T-helper 1 cell treated with Interleukin-12 subunit alpha and Interleukin-12 subunit beta and Interleukin-4 antibody, amounts not matched to agents 30 ng/mL and 1 ng/mL, for 36 hours (primary cell): ENCODE results near the gene CSTA. TPM values are rescaled to one million over a fixed set of nuclear protein-coding genes. Genes with fewer than 3 reads are reported as not detected.

Experiments
- intact Hi-C: fragments of 100-400 bp; cut with micrococcal nuclease; formaldehyde crosslinking; loops from one replicate; pipeline ENCODE4 v1.15.1; 2024
- total RNA-seq: library from RNA; stranded (reverse); gene quantifications from 2 replicates; pipeline ENCODE4 v1.2.3, GENCODE V29; 2022

CSTA gene, protein sequence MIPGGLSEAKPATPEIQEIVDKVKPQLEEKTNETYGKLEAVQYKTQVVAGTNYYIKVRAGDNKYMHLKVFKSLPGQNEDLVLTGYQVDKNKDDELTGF
- total RNA-seq = not detected in 2 replicates

DNA sequence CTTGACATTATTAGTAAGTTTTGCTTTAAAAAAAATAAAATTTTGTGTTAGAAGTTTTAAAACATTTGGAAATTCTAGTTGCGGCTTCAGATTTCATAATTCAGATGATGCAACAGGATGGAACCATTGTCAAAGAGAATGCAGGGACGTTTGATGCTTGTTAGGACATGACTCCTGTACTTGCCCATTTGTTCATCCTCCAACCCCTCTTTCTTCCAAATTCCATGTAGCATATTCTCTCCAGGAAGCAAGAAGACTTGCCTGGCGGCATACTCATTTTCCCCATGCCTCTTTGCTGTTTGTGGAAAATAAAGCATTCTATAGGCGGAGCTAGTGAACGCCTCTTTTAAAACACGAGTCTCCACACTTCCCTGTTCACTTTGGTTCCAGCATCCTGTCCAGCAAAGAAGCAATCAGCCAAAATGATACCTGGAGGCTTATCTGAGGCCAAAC is at the start of gene CSTA:
Gene CSTA, plus strand, starts transcription at position 378 of the 453 bp plus-strand sequence. Its CDS starts 45 bp downstream, at position 423.
- intact Hi-C loops = no loop called here

DNA sequence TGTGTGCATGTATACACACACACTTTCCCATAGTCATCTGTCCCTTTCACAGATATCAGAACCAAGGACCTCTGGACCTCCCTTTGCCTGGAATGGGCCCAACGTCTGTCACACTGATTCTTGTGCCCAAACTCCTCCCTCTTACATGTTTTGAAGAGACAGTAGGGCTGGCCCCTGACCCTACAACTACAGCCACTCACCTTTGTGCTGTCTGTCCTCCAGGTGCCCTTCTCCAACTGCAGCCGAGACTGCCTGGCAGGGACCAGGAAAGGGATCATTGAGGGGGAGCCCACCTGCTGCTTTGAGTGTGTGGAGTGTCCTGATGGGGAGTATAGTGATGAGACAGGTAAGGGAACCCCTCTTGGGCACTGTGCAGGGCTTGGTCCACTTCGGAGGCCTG is 43.2 kb upstream of the CSTA start:
- intact Hi-C loops = no loop called here

DNA sequence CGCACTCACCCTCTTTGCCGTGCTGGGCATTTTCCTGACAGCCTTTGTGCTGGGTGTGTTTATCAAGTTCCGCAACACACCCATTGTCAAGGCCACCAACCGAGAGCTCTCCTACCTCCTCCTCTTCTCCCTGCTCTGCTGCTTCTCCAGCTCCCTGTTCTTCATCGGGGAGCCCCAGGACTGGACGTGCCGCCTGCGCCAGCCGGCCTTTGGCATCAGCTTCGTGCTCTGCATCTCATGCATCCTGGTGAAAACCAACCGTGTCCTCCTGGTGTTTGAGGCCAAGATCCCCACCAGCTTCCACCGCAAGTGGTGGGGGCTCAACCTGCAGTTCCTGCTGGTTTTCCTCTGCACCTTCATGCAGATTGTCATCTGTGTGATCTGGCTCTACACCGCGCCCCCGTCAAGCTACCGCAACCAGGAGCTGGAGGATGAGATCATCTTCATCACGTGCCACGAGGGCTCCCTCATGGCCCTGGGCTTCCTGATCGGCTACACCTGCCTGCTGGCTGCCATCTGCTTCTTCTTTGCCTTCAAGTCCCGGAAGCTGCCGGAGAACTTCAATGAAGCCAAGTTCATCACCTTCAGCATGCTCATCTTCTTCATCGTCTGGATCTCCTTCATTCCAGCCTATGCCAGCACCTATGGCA is 41.1 kb upstream of the CSTA start:
- intact Hi-C loops = no loop called here

DNA sequence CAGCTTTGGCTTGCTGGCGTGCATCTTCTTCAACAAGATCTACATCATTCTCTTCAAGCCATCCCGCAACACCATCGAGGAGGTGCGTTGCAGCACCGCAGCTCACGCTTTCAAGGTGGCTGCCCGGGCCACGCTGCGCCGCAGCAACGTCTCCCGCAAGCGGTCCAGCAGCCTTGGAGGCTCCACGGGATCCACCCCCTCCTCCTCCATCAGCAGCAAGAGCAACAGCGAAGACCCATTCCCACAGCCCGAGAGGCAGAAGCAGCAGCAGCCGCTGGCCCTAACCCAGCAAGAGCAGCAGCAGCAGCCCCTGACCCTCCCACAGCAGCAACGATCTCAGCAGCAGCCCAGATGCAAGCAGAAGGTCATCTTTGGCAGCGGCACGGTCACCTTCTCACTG is 40.6 kb upstream of the CSTA start:
- intact Hi-C loops = no loop called here

DNA sequence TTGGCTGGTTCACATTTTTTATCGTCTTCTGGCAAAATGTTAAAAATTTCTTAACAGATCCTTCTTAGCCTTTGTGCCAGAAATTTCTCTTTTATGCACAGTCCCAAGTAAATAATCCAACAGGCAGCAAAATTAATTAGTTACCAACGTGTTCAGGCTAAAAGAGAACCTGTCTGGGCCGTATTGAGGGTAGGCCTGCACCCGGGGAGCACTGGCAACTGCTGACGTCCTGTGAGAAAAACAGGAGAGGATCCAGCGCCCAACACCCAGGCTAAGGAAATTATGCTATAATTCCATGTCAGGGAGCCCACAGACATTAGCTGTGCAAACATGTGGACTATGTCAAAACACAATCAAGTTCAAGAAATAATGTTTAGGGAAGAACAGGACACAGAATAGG is 30.7 kb upstream of the CSTA start:
- intact Hi-C loops = no loop called here

DNA sequence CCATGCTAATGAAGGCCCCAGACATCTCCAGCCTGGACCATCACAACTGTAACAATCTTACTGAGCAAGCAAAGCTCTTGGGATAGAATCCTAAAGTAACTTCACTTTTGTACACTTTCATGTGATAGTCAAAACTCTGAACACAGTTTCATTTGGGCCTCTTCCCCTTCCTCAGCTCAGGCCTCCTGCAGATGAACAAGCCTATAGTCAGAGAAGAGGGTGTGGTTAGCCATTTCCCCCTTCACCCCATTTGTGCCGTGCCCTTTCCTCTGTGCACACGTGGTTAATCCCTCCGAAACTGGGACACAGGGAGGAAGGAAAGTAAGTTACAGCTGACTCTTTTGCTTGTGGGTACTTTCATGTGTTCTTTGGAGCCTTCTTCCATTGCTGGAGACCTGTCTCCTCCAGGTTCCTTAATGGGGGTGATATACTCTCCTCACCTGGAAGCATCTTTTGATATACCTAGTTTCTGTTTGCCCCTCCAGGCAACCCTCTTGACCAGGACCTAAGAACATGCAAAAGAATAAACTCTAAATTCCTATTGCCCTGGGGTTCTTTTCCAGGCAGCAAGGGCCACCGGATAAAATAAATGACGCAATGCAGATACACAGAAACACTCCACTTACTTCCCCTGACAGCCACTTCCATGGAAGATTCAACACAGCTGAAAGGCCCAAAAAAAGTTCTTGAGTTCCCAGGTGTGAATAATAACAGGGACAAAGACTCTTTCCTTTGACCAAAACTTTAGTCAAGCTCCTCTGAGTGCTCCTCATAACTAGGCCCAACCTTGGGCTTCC is 29.6 kb upstream of the CSTA start:
- intact Hi-C loops = loop anchor here (1.0 kb wide), 1 partner anchor 194 kb away; no protein-coding TSS in a partner anchor

DNA sequence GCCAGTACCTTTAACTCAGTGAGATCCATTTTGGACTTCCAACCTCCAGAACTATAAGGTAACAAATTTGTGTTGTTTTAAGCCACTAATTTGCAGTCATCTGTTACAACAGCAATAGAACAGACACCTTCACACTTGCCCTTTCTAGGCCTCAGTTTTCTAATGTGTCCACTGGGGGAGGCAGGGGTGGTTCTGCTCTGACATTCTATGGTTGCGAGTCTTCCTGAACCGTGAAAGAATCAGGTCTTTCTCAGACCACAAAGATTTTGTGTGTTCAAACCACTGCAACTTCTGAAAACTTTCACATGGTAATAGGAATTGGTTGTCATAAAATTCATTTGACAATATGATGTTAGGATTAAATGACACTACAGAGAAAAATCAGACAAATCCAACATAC is 26.8 kb upstream of the CSTA start:
- intact Hi-C loops = no loop called here

DNA sequence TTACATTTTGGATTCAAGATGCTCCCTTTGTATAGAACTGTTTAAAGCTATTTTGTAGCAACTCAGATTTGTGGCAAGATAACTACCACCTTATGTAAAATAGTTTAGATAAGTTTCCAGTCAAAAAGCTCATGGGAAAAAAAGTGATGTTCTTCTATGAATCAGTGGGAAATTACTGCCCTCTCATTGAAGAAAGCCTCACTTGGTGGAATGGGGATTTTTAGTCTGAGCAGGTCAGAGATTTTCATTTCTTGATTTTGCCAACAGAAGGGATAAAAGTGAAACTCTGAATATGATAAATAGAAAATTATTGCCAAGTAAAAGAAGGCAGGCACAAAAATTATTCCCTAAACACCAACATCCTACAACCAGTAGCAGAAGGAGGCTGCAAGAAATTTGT is 25.8 kb upstream of the CSTA start:
- intact Hi-C loops = no loop called here

DNA sequence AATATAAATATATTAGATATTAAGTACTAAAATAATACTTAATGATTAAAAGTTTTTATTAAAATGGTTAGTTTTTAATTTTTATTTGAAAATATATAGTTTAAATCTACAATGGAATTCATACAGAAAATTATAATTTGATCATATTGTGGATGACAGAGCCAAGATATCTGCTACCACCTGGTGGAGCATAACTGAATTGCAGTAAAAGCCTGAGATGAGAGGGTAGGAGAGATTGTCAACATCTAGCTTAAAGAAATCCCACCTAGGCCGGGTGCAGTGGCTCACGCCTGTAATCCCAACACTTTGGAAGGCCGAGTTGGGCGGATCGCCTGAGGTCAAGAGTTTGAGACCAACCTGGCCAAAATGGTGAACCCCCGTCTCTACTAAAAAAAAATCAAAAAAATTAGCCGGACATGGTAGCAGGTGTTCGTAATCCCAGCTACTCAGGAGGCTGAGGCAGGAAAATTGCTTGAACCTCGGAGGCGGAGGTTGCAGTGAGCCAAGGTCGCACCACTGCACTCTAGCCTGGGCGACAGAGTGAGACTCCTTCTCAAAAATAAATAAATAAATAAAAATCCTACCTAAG is 25.1 kb upstream of the CSTA start:
- intact Hi-C loops = loop anchor here (1.0 to 5.0 kb wide), 5 partner anchors 41 to 754 kb away; partner anchors contain the start of gene HCLS1

DNA sequence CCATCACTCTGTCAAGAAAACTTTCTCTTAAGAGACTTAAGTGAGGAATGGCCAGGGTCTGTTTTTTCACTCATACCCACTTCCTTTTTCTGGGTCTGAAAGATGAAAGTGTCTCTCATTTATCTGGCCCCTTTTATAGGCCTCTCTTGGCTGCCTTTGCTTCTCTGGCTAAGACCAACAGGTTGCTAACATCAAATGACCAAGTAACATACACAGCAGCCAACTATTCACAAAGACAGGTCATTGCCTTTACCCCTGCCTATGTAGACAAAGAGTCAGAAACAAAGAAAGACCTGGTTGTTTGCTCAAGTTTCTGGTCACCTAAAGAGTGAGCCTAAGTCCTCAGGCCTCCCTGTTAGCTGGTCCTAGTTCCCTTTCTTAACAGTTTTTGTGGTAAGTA is 24.0 kb upstream of the CSTA start:
- intact Hi-C loops = loop anchor here (2.0 to 5.0 kb wide), 2 partner anchors 42 to 639 kb away; partner anchors contain the start of gene HCLS1

DNA sequence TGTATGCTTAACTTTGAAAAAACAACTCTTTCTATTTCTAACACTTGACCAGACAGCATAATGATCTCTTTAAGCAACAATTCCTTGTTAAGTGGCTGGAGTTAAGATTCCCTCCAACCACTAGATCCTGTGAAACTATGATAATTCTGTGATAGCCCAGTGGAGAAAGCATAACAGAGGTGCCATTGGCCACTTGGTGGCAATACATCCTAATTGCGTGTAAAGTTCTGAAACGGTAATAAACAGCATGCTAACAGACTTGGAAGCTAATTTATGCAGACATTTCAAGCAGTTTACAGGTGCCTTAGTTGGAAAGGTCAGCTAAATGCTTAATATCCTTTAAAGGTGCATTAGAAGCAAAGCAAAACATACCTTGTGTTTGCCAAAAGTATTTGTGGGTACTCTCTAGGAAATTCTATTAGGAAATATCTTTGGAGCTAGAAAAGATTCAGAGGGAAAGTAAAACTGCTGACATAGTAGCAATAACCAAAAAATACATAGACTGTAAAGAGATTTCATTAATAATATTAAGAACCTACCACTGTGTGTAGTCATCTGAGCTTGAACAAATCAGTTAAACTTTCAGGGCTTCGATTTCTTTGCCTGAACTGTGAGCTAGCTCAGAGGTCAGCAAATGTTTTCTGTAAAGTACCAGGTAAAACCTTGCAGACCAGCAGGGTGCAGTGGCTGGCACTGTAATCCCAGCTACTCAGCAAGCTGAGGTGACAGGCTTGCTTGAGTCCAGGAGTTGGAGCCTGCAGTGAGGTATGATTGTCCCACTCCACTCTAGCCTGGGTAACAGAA is 19.0 kb upstream of the CSTA start:
- intact Hi-C loops = loop anchor here (1.0 to 5.0 kb wide), 2 partner anchors 50 to 76 kb away; partner anchors contain the start of genes FAM162A and MIX23

DNA sequence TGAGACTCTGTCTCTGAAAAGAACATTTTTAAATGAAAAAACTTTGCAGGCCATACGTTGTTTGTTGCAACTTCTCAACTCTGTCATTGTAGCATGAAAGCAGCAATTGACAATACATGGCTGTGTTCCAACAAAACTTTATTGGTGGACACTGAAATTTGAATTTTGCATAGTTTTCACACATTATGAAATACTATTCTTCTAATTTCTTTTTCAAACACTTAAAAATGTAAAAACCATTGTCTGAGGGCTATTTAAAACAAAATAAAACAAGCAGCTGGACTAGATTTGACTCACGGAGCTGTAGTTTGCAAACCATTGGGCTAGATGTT is 18.5 kb upstream of the CSTA start:
- intact Hi-C loops = loop anchor here (1.0 to 5.0 kb wide), 2 partner anchors 50 to 76 kb away; partner anchors contain the start of genes FAM162A and MIX23

DNA sequence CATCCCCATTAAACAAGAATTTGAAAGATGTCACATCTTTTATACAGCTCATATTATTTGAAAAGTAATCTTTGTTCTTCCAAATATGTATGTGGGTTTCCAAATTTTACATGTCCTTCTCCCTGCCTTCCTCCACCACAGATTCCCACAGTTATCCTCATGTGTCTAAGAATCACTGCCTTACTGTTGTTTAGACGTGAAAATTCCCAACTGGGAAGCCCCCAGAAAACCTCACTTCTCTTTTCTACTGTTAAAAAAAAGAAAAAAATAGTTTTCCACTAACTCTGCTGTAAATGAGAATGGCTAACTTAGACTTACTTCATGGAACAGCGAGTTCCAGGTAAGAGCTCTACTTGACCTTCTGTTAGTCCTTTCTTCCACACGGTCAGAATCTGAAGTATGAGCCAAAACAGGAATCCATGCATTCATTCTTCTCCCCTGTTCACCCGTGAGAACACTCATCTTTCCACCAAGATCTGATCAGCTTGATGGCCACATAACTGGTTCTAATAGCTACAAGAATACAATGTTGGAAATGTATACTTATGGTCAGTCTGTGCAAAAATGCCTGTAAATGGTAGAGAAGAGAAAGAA is 17.9 kb upstream of the CSTA start:
- intact Hi-C loops = loop anchor here (5.0 kb wide), 1 partner anchor 75 kb away; the partner anchor contains the start of genes FAM162A and MIX23

DNA sequence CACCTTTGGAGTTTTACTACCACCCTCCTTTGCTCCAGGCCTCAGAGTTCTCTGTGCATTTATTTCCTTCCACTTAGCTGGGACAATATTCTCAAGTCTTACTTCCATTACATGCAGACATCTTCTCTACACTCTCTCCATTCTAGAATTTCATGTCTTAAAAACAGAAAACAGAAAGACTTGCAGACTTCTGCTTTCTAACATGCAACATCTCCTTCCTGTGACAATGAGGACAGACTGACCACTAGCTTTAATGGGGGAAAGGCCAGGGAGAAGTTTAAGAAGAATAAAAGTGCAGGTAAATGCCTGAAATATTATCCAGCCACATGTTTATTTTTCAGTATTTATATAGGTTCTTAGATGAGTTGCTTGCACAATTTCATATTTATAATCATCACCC is 17.1 kb upstream of the CSTA start:
- intact Hi-C loops = loop anchor here (5.0 kb wide), 1 partner anchor 74 kb away; the partner anchor contains the start of genes FAM162A and MIX23

DNA sequence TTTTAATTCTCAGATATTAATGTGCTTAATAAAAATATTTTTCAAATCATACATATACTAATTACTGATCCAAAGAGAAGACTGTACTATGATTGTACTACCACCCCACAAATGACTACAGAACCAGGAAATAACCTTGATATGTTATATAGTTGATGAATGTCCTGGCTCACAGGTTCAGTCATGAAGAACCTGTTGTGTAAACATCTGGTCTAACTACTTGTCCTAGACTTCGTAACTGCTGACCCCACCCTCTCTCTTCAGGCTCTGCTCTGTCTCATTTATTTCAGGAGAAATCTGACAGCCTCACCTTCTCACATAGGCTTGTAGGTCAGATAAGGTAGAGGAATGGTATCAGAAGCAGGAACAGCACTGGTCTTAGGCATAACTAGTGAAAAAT is 14.7 kb upstream of the CSTA start:
- intact Hi-C loops = no loop called here

DNA sequence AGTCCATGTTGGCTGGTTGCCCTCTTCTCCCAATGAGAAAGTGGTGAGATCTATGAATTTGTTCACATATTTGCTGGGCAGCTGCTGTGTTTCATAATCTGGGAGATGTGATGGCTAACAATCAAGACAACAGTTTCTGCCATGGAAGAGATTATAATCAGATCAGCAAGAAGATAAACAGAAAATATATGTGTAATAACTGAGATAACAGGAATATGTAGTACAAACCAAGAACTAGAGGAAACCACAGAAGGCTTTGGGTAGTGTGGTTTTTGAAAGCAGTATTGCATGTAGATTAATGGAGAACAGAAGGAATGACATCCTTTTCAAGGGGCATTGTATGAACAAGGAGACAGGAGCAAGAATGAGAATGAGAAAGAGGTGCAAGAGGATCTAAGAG is 12.2 kb upstream of the CSTA start:
- intact Hi-C loops = loop anchor here (1.0 kb wide), 1 partner anchor 9 kb away; no protein-coding TSS in a partner anchor

DNA sequence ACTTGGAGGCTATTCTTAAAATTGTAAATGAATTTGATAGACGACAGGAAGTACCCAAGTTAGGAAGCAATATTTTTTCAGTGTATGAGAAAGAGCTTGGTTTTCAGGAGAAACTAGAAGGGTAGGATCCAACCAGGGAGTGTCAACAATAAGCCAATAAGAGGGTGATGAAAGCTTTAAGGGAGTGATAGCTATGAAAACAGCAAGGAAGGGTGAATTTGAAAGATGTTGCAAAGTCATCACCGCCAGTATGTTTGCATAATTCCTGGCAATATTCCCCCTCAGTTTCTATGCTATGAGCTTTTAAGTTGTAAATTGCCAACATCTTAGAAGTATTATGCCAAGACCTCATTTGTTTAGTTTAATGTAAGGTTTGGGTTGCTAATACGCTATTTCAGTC is 11.8 kb upstream of the CSTA start:
- intact Hi-C loops = loop anchor here (1.0 kb wide), 1 partner anchor 9 kb away; no protein-coding TSS in a partner anchor

DNA sequence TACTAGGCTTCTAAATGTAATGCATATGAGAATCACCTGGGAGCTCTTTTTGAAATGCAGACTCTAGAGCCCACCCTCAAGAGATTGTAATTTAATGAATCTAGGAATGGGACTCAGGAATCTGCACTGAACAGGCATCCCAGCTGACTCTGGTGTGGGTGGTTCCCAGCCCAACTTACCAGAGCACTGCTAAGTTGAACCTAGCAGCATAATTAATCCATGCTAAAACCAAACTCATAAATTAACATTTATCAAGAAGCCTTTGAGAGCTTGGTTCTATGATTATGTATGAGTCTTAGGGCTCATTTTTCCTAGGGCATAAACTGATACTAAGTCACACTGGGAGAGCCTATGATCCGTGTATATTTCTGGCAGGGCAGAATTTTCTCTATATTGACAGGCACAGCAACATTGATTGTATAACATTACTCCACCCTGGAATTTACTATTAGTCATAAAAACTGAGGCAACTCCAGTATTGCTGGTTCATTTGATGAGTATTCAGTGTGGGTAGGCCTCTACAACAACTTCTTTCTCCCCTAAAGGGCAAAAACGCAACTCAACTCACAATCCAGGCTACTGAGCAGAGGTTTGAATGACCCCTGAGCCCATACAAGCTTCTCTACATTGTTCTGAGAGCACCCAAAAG is 10.7 kb upstream of the CSTA start:
- intact Hi-C loops = no loop called here

DNA sequence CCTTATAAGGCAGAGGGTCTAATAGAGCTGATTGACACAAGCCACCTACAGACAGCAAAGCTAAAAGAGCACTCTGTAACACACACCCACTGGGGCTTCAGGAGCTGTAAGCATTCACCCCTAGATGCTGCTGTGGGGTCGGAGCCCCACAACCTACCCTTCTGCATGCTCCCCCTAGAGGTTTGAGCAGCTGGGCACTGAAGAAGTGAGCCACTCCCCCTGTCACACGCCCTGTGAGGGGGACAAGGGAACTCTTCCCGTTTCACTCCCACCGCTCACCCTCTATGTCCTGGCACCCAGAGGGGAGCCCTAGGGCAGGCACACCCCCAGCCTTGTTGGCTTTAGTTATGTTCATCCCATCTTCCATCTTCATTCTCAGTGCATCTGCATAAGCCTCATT is 9.4 kb upstream of the CSTA start:
- intact Hi-C loops = no loop called here

DNA sequence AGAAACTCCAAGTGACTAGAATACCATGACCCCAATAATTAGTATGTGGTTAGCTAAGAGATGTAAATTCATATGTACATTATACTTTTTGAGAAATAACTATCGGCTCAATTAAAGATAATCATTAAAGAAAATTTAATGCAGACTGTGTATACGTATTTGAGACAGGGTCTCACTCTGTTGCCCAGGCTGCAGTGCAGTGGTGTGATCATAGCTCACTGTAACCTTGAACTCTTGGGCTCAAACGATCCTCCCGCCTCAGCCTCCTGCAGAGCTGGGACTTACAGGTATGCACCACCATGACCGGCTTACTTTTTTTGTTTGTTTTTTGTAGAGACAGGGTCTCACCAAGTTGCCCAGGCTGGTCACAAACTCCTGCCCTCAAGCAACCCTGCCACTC is 8.7 kb upstream of the CSTA start:
- intact Hi-C loops = no loop called here
